T1000 (cell line): Measurements from ENCODE around the gene LURAP1L.

ENCODE experiments used
- DNase-seq: peaks from one replicate; lab custom pipeline; 2025; ENCODE audit warnings: mixed read lengths; lab: John Stamatoyannopoulos, UW

Gene LURAP1L

GRCh38 chr9:12774861-12775678 is at the start of gene LURAP1L:
Gene LURAP1L (plus strand): TSS chr9:12775020. CDS start chr9:12775716, 696 bp downstream.
- DNase-seq, result peak; percentile 5

- DNase-seq, result no peak
These were observed 48.0 kb upstream of the LURAP1L start for GRCh38 chr9:12726795-12727194.

GRCh38 chr9:12730198-12730597 is 44.6 kb upstream of the LURAP1L start:
- no peak for DNase-seq

GRCh38 chr9:12730927-12731326 is 43.9 kb upstream of the LURAP1L start:
- DNase-seq, result no peak

- no peak for DNase-seq
These were observed 41.8 kb upstream of the LURAP1L start for GRCh38 chr9:12732971-12733370.

GRCh38 chr9:12735665-12736064 is 39.2 kb upstream of the LURAP1L start:
- DNase-seq, result no peak

GRCh38 chr9:12737871-12738270 is 36.9 kb upstream of the LURAP1L start:
- DNase-seq, result no peak

- no peak for DNase-seq
These were observed 35.7 kb upstream of the LURAP1L start for GRCh38 chr9:12739014-12739652.

- no peak for DNase-seq
These were observed 34.0 kb upstream of the LURAP1L start for GRCh38 chr9:12740845-12741244.

GRCh38 chr9:12748016-12748415 is 26.8 kb upstream of the LURAP1L start:
- no peak for DNase-seq

GRCh38 chr9:12748954-12749353 is 25.9 kb upstream of the LURAP1L start:
- DNase-seq, result no peak

GRCh38 chr9:12753931-12754330 is 20.9 kb upstream of the LURAP1L start:
- no peak for DNase-seq

GRCh38 chr9:12759761-12760160 is 15.1 kb upstream of the LURAP1L start:
- no peak for DNase-seq

GRCh38 chr9:12760758-12761157 is 14.1 kb upstream of the LURAP1L start:
- DNase-seq, result no peak

GRCh38 chr9:12764150-12764549 is 10.7 kb upstream of the LURAP1L start:
- DNase-seq, result no peak

GRCh38 chr9:12765088-12765798 is 9.6 kb upstream of the LURAP1L start:
- DNase-seq, result no peak

GRCh38 chr9:12766357-12766756 is 8.5 kb upstream of the LURAP1L start:
- DNase-seq, result no peak

- DNase-seq, result no peak
These were observed 4.6 kb upstream of the LURAP1L start for GRCh38 chr9:12770261-12770660.

- no peak for DNase-seq
These were observed 2.9 kb upstream of the LURAP1L start for GRCh38 chr9:12771891-12772290.

GRCh38 chr9:12773562-12773961 is 1.3 kb upstream of the LURAP1L start:
- DNase-seq, result no peak

- peak; percentile 58 for DNase-seq
These were observed 1.1 kb downstream of the LURAP1L start for GRCh38 chr9:12775679-12776512.

- no peak for DNase-seq
These were observed 1.8 kb downstream of the LURAP1L start for GRCh38 chr9:12776513-12777055.
